GM12865 (cell line): ENCODE measurements around the gene BRS3.
"Not testable (repeated sequence)": the region's sequence is repeated elsewhere in the genome, so short reads cannot be mapped to it uniquely, and the experiment has no call there.

Source experiments
- DNase-seq: peaks from one replicate; pipeline ENCODE4 v3.0.0; 2010; ENCODE audit warnings: low read depth
- H3K4me3 ChIP-seq: 2 replicates; pipeline ENCODE4 v1.5.1; 2011; ENCODE audit warnings: mild to moderate bottlenecking, low read depth, low read length, control low read depth
- TF ChIP-seq, protein P1 (sequence below): IDR thresholded peaks from 2 replicates; pipeline ENCODE4 v1.5.1; 2011; ENCODE audit warnings: low read length, control low read depth, low read depth, inconsistent platforms; ENCODE audit not compliant: insufficient read depth; ENCODE audit errors: missing control alignments

Gene BRS3

GRCh38 chrX:136487647-136488046 lies at the start of gene BRS3:
TSS of gene BRS3 (plus strand) at chrX:136487947. CDS start at chrX:136488115, 168 bp downstream.
- TF ChIP-seq, protein P1, sequence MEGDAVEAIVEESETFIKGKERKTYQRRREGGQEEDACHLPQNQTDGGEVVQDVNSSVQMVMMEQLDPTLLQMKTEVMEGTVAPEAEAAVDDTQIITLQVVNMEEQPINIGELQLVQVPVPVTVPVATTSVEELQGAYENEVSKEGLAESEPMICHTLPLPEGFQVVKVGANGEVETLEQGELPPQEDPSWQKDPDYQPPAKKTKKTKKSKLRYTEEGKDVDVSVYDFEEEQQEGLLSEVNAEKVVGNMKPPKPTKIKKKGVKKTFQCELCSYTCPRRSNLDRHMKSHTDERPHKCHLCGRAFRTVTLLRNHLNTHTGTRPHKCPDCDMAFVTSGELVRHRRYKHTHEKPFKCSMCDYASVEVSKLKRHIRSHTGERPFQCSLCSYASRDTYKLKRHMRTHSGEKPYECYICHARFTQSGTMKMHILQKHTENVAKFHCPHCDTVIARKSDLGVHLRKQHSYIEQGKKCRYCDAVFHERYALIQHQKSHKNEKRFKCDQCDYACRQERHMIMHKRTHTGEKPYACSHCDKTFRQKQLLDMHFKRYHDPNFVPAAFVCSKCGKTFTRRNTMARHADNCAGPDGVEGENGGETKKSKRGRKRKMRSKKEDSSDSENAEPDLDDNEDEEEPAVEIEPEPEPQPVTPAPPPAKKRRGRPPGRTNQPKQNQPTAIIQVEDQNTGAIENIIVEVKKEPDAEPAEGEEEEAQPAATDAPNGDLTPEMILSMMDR: no peak

DNA sequence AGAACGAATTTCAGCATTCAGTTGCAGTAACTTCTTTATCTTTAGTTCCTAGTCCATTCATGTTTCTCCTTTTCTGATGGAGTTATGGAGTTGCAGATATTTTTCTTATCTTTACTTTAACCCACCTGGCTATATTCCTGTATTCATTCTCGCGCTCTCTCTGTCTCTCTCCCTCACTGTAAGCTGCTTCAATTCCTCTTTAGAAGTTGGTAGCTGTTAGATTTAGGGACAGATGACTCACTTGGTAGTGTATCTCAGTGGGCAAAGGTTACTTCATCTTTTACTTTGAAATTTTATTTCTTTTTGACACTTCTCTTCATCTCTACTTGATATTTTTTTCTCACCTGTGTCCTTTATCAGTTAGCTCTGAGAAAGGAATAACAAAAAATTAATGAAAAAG lies 49.6 kb upstream of the BRS3 start:
- DNase-seq: no peak
- TF ChIP-seq, protein P1: no peak
- no peak overlapping the region for H3K4me3 ChIP-seq

More at GRCh38 chrX:136487647-136488046, at the start of gene BRS3:
- H3K4me3 ChIP-seq: no peak within 1 kb of the TSS
- DNase-seq: no peak

GRCh38 chrX:136445674-136446073 lies 42.1 kb upstream of the BRS3 start:
- not testable (repeated sequence) for H3K4me3 ChIP-seq, DNase-seq

- DNase-seq: no peak
- TF ChIP-seq, protein P1: no peak
- H3K4me3 ChIP-seq: no peak overlapping the region
Observed at GRCh38 chrX:136446208-136446607, 41.5 kb upstream of the BRS3 start.

DNA sequence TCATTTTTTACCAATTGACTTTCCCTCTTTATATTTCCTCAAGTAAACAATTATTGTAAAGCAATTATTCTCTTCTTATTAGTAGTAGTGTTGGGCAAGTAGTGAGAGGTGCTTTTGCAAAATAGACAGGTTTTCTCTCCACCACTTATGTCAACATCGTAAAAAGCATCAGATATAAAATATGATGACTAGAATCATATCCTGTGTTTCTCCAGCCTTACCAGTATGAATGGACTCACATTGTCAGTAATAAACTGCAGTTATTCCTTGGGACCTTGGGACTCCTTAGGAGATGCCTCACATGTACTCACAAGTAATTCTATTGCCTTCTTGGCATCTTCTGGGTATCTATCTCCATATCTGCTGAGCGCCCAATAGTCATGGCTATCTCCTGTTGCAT lies 40.4 kb upstream of the BRS3 start:
- DNase-seq: no peak
- H3K4me3 ChIP-seq: no peak overlapping the region
- TF ChIP-seq, protein P1: no peak

- TF ChIP-seq, protein P1: no peak
- no peak overlapping the region for H3K4me3 ChIP-seq
- DNase-seq: no peak
Observed at GRCh38 chrX:136447968-136448367, 39.8 kb upstream of the BRS3 start.

- DNase-seq: no peak
- H3K4me3 ChIP-seq: no peak overlapping the region
- TF ChIP-seq, protein P1: no peak
Observed at GRCh38 chrX:136450050-136450830, 37.5 kb upstream of the BRS3 start.
